Endodermal cell (in vitro differentiated cells): ENCODE measurements around the gene DNAJC19. TPM values are rescaled to one million over a fixed set of nuclear protein-coding genes. Genes with fewer than 3 reads are reported as not detected.

Source experiments
- DNase-seq: peaks from one replicate; pipeline ENCODE4 v3.0.0-alpha.2; 2017
- H3K27ac ChIP-seq: 2 replicates; pipeline ENCODE4 v1.5.1; 2013; ENCODE audit warnings: mild to moderate bottlenecking, low read depth, low read length, moderate library complexity
- H3K27me3 ChIP-seq: 2 replicates; pipeline ENCODE4 v1.6.1; 2013; ENCODE audit warnings: mild to moderate bottlenecking, low read length, moderate library complexity; ENCODE audit not compliant: insufficient read depth, control insufficient read depth, poor library complexity, severe bottlenecking
- H3K36me3 ChIP-seq: 2 replicates; pipeline ENCODE4 v1.7.0; 2013; ENCODE audit warnings: mild to moderate bottlenecking, low read length, moderate library complexity; ENCODE audit not compliant: control insufficient read depth, insufficient read depth
- H3K4me1 ChIP-seq: one replicate; pipeline ENCODE4 v1.7.0; 2013; ENCODE audit warnings: low read length; ENCODE audit not compliant: control insufficient read depth, insufficient read depth
- H3K4me3 ChIP-seq: 2 replicates; pipeline ENCODE4 v1.5.1; 2013; ENCODE audit warnings: mild to moderate bottlenecking, low read length, moderate library complexity
- H3K9ac ChIP-seq: 2 replicates; pipeline ENCODE4 v1.6.1; 2013; ENCODE audit warnings: mild to moderate bottlenecking, low read length, moderate library complexity; ENCODE audit not compliant: poor library complexity, severe bottlenecking; ENCODE audit errors: extremely low read depth
- H3K9me3 ChIP-seq: 2 replicates; pipeline ENCODE4 v1.6.1; 2013; ENCODE audit warnings: mild to moderate bottlenecking, low read length, moderate library complexity; ENCODE audit not compliant: control insufficient read depth
- H3K27ac Mint-ChIP-seq: 2 replicates; pipeline ENCODE4 v1.8.0; 2020; ENCODE audit warnings: mixed read lengths
- H3K27me3 Mint-ChIP-seq: 2 replicates; pipeline ENCODE4 v1.8.0; 2021; ENCODE audit warnings: mild to moderate bottlenecking, mixed read lengths; ENCODE audit not compliant: insufficient read depth
- H3K36me3 Mint-ChIP-seq: 2 replicates; pipeline ENCODE4 v1.8.0; 2020; ENCODE audit warnings: low read depth, mixed read lengths
- H3K4me1 Mint-ChIP-seq: 2 replicates; pipeline ENCODE4 v1.8.0; 2020; ENCODE audit warnings: mixed read lengths
- H3K4me3 Mint-ChIP-seq: 2 replicates; pipeline ENCODE4 v1.8.0; 2020; ENCODE audit warnings: mild to moderate bottlenecking, moderate library complexity, mixed read lengths
- H3K9me3 Mint-ChIP-seq: 2 replicates; pipeline ENCODE4 v1.8.0; 2020; ENCODE audit warnings: mild to moderate bottlenecking, mixed read lengths
- WGBS, 2 experiments: methylation state at CpG; one replicate each; pipeline versions ENCODE4 v1.1.5 to v1.1.7; 2013; ENCODE audit warnings: missing lambda C conversion rate in 2 of 2, mixed read lengths in 1 of 2; ENCODE audit not compliant: insufficient coverage in 1 of 2, insufficient read length in 1 of 2; 5-methylcytosine and 5-hydroxymethylcytosine counted together
- total RNA-seq, 2 donors: library from RNA; stranded (reverse); fragmentation: NEBNext Ultra II Directional in 1 of 2; extraction: Animal tissue kit (Norgen Biotek cat#: 25700) in 1 of 2; gene quantifications; 2 replicates in 1 of 2; 3 replicates in 1 of 2; pipeline ENCODE4 v1.2.1, GENCODE V29; 2021
- TF ChIP-seq, protein P1 (sequence below): fragments of 200-600 bp; sonication (generic); conservative IDR thresholded peaks from 2 replicates; pipeline ENCODE4 v1.5.0; 2021; ENCODE audit warnings: antibody characterized with exemption, mild to moderate bottlenecking

Gene DNAJC19
- total RNA-seq, 2 donors from 2014 or later = 60.1 to 70.2 TPM

DNA sequence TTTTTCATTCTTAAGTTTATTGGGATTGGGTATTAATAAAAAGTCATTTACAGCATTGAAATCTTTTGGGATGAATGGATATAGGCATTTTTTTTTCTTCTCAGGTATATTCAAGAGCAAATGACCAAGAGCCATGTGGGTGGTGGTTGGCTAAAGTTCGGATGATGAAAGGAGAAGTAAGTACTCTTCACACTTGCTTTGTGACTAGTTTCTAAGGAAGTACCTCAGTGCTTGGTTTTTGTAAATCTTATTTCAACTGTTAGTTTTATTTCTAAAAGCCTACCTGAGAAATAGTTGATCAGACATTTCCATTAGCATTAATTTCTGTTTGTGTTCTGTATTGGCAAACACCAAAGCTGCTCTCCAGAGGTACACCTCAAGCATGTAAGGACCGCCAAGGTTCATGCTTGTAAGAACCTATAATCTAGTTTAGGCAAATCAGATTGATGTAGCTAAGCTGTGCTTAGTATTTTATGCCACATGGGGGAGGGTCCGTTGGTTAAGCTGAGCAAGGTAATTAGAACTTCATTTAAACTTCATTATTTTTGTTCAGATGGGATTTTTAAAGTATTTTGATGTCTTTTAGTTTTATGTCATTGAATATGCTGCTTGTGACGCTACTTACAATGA lies 41.7 kb downstream of the DNAJC19 start:
- no peaks in the 10 kb centered on the region for H3K27me3 Mint-ChIP-seq
- H3K36me3 ChIP-seq = peaks cover 81% of the 10 kb centered on the region
- no peaks in the 10 kb centered on the region for H3K27me3 ChIP-seq
- peaks cover 61% of the 10 kb centered on the region for H3K36me3 Mint-ChIP-seq
- 69 to 80% methylated on average over 2 to 4 of the region's 4 CpGs for WGBS, 2 experiments
- H3K27ac ChIP-seq = no peak overlapping the region
- H3K4me3 Mint-ChIP-seq = no peak overlapping the region
- H3K9me3 ChIP-seq = no peaks in the 10 kb centered on the region
- TF ChIP-seq, protein P1, sequence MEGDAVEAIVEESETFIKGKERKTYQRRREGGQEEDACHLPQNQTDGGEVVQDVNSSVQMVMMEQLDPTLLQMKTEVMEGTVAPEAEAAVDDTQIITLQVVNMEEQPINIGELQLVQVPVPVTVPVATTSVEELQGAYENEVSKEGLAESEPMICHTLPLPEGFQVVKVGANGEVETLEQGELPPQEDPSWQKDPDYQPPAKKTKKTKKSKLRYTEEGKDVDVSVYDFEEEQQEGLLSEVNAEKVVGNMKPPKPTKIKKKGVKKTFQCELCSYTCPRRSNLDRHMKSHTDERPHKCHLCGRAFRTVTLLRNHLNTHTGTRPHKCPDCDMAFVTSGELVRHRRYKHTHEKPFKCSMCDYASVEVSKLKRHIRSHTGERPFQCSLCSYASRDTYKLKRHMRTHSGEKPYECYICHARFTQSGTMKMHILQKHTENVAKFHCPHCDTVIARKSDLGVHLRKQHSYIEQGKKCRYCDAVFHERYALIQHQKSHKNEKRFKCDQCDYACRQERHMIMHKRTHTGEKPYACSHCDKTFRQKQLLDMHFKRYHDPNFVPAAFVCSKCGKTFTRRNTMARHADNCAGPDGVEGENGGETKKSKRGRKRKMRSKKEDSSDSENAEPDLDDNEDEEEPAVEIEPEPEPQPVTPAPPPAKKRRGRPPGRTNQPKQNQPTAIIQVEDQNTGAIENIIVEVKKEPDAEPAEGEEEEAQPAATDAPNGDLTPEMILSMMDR = no peak
- H3K27ac Mint-ChIP-seq = peak overlapping the region; percentile 15
- no peak for DNase-seq
- H3K9ac ChIP-seq = no peak overlapping the region
- peaks cover 20% of the 10 kb centered on the region for H3K4me1 Mint-ChIP-seq
- no peaks in the 10 kb centered on the region for H3K4me1 ChIP-seq
- H3K4me3 ChIP-seq = no peak overlapping the region
- H3K9me3 Mint-ChIP-seq = no peaks in the 10 kb centered on the region

DNA sequence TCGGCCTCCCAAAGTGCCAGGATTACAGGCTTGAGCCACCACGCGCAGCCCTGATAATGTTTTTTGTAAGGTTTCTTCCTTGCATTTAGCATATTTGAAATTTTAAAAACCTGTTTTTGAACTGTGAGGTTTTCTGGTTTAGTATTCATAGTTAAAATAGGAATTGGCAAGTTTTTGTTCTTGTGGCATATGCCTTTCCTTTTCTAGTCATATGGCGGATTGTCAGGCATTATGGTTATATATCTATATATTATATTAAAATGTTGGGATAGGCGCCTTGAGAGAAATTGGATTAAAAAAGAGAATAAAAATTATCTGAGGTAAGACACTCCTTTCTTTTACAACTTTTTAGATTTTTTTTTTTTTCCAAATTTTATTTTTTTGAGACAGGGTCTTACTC lies 48.7 kb downstream of the DNAJC19 start:
- 94 to 100% methylated on average over 3 of the region's 5 CpGs for WGBS, 2 experiments
- no peak overlapping the region for H3K4me3 ChIP-seq
- Mint-ChIP-seq H3K36me3 (peaks cover 64% of the 10 kb centered on the region), H3K4me1 (no peaks in the 10 kb centered on the region), H3K27ac (no peak overlapping the region), H3K27me3 (no peaks in the 10 kb centered on the region), H3K4me3 (no peak overlapping the region), H3K9me3 (no peaks in the 10 kb centered on the region)
- peaks cover 77% of the 10 kb centered on the region for H3K36me3 ChIP-seq
- TF ChIP-seq, protein P1 = no peak
- H3K9me3 ChIP-seq = no peaks in the 10 kb centered on the region
- H3K4me1 ChIP-seq = no peaks in the 10 kb centered on the region
- DNase-seq = no peak
- no peak overlapping the region for H3K9ac ChIP-seq
- no peaks in the 10 kb centered on the region for H3K27me3 ChIP-seq
- no peak overlapping the region for H3K27ac ChIP-seq

DNA sequence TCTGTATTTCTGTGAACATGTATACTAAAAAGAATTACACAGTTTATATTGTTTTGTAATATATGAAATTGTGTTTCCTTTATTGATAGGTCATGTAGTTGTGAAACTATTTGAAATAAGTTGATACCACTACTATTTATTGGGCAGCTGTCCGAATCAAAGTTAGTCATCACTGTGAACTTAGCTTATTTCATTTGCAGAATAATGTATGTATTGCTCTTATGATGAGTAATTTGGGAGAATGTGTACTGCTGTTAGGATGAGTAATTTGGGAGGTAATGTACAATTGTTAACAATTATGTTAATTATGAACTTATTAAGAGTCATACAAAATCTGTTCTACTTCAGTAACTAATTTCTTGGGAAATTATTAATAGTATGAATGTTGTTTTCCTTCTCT lies 54.9 kb downstream of the DNAJC19 start:
- H3K27me3 ChIP-seq = no peaks in the 10 kb centered on the region
- no peak for DNase-seq
- H3K9me3 Mint-ChIP-seq = no peaks in the 10 kb centered on the region
- H3K4me1 Mint-ChIP-seq = peaks cover 4% of the 10 kb centered on the region
- H3K4me3 ChIP-seq = no peak overlapping the region
- H3K4me1 ChIP-seq = no peaks in the 10 kb centered on the region
- H3K27me3 Mint-ChIP-seq = no peaks in the 10 kb centered on the region
- H3K9ac ChIP-seq = no peak overlapping the region
- no peak overlapping the region for H3K27ac Mint-ChIP-seq
- peaks cover 39% of the 10 kb centered on the region for H3K36me3 Mint-ChIP-seq
- no peak overlapping the region for H3K27ac ChIP-seq
- WGBS, 2 experiments = 85 to 100% methylated on average over 1 of the region's 1 CpG
- no peaks in the 10 kb centered on the region for H3K9me3 ChIP-seq
- H3K4me3 Mint-ChIP-seq = no peak overlapping the region
- TF ChIP-seq, protein P1 = no peak
- H3K36me3 ChIP-seq = peaks cover 68% of the 10 kb centered on the region

Other genes with a start within 250 kb of the DNAJC19 start
- 100 to 1,000 TPM; 252 to 298 TPM for gene FXR1, start 77.1 kb downstream of the DNAJC19 start, total RNA-seq